Activated CD4-positive, alpha-beta T cell treated with anti-CD3 and anti-CD28 coated beads, Interleukin-2, amount 10 ng/mL, durations not matched to agents 7 days and 5 days (primary cell): ENCODE data around the gene C13orf46. TPM values are rescaled to one million over a fixed set of nuclear protein-coding genes. Genes with fewer than 3 reads are reported as not detected.

Experiments used
- CTCF ChIA-PET: fragments of 350-600 bp; sonication (Branson Sonifier 250); formaldehyde crosslinking; loops from one replicate; lab custom pipeline; 2021; ENCODE audit warnings: antibody characterized with exemption; lab: Charles Lee
- POLR2A ChIA-PET: fragments of 350-600 bp; sonication (Branson Sonifier 250); formaldehyde crosslinking; loops from one replicate; lab custom pipeline; 2021; ENCODE audit warnings: antibody characterized with exemption; lab: Charles Lee
- DNase-seq: peaks from one replicate; pipeline ENCODE4 v3.0.0-alpha.2; 2020
- H3K27ac Mint-ChIP-seq: one replicate; pipeline ENCODE4 v1.8.0; 2021; ENCODE audit warnings: mild to moderate bottlenecking, moderate library complexity, mixed read lengths
- H3K27me3 Mint-ChIP-seq: one replicate; pipeline ENCODE4 v1.8.0; 2021; ENCODE audit warnings: mixed read lengths
- H3K36me3 Mint-ChIP-seq: one replicate; pipeline ENCODE4 v1.8.0; 2021; ENCODE audit warnings: low read depth, mixed read lengths
- H3K4me1 Mint-ChIP-seq: one replicate; pipeline ENCODE4 v1.8.0; 2021; ENCODE audit warnings: mixed read lengths
- H3K4me3 Mint-ChIP-seq: one replicate; pipeline ENCODE4 v1.8.0; 2021; ENCODE audit warnings: mild to moderate bottlenecking, moderate library complexity, mixed read lengths
- H3K9me3 Mint-ChIP-seq: one replicate; pipeline ENCODE4 v1.8.0; 2021; ENCODE audit warnings: mixed read lengths
- total RNA-seq, 2 experiments: library from RNA; stranded (reverse); gene quantifications; one replicate each; pipeline ENCODE4 v1.2.3, GENCODE V29; 2021

Gene C13orf46
- total RNA-seq, 2 experiments from 2014 or later: 7.3 to 9.8 TPM

DNA sequence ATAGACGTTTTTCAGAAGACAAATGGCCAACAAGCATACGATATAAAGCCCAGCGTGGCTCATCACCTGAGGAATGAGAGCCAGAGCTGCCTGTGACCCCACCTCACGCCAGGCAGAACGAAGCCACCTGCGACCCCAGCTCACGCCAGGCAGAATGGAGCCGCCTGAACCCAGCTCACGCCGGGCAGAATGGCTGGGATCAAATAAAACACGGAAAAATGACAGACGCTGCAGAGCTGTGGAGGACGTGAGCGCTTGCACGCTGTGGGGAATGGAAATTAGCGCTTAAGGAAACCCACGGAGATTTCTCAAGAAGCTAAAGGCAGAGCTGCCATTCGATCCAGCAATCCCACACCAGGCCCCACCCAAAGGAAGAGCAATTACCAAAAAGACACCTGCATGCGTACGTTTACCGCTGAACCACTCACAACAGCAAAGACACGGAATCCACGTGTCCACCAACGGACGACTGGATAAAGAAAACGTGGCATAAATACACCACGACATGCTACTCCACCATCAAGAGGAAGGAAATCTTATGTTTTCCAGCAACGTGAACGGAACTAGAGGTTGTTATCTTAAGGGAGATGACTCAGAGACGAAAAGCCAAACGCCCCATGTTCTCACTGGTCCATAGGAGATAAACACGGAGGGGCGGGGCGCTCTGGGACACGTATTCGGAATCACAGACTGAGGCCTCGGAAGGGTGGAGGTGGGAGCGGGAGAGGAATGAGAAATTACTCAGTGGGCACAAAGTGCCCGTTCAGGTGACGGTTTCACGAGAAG, 30.7 kb upstream of the C13orf46 start:
- CTCF ChIA-PET: interaction anchor here (1.0 kb wide), 1 partner anchor 10 kb away, joined by 3 read pairs; no protein-coding TSS in a partner anchor
- no peaks in the 10 kb centered on the region for H3K27me3 Mint-ChIP-seq
- no peak overlapping the region for H3K4me3 Mint-ChIP-seq
- H3K9me3 Mint-ChIP-seq: no peaks in the 10 kb centered on the region
- H3K4me1 Mint-ChIP-seq: no peaks in the 10 kb centered on the region
- POLR2A ChIA-PET: no interaction called here
- H3K36me3 Mint-ChIP-seq: peaks cover 18% of the 10 kb centered on the region
- no peak for DNase-seq
- no peak overlapping the region for H3K27ac Mint-ChIP-seq

DNA sequence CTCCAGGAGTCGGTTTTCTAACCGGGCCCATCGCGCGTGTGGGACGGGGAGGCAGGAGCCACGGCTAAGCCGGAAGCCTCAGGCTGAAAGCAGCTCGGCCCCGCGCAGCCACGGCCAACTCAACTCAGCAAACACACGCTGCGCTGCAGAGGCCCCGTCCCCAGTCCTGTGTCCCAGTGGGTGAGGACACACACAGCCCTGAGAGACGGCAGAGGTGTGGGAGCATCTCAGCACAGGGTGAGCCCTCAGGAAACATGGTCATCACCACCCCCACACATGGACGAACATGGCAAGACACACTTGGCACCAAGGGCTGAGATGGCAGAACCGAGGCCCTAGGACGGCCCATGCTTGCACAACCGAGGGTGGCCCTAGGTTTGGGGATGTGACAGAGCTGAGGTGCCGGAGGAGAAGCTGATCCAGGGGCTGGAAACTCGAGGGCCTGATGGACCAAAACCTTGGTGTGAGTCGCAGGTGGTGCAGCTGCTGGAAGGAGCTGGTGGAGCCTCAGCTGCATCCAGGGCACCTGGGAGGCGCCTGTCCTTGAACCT, 29.0 kb upstream of the C13orf46 start:
- Mint-ChIP-seq H3K27ac (no peak overlapping the region), H3K9me3 (no peaks in the 10 kb centered on the region), H3K36me3 (peaks cover 21% of the 10 kb centered on the region), H3K4me3 (no peak overlapping the region), H3K27me3 (no peaks in the 10 kb centered on the region), H3K4me1 (no peaks in the 10 kb centered on the region)
- ChIA-PET POLR2A (no interaction called here), CTCF (interaction anchor here (0.9 kb wide), 1 partner anchor 8 kb away, joined by 3 read pairs; no protein-coding TSS in a partner anchor)
- DNase-seq: no peak

- H3K36me3 Mint-ChIP-seq: peaks cover 27% of the 10 kb centered on the region
- POLR2A ChIA-PET: no interaction called here
- CTCF ChIA-PET: no interaction called here
- H3K27me3 Mint-ChIP-seq: no peaks in the 10 kb centered on the region
- no peaks in the 10 kb centered on the region for H3K4me1 Mint-ChIP-seq
- DNase-seq: no peak
- H3K27ac Mint-ChIP-seq: no peak overlapping the region
- H3K4me3 Mint-ChIP-seq: no peak overlapping the region
- no peaks in the 10 kb centered on the region for H3K9me3 Mint-ChIP-seq
Observed at GRCh38 chr13:114002009-114002544, 28.2 kb upstream of the C13orf46 start.

GRCh38 chr13:114001331-114002008, 27.6 kb upstream of the C13orf46 start:
- DNase-seq: no peak
- Mint-ChIP-seq H3K27me3 (no peaks in the 10 kb centered on the region), H3K36me3 (peaks cover 27% of the 10 kb centered on the region), H3K9me3 (no peaks in the 10 kb centered on the region), H3K4me3 (no peak overlapping the region), H3K27ac (no peak overlapping the region), H3K4me1 (no peaks in the 10 kb centered on the region)
- ChIA-PET CTCF (no interaction called here), POLR2A (no interaction called here)

GRCh38 chr13:114000151-114001040, 26.5 kb upstream of the C13orf46 start:
- Mint-ChIP-seq H3K4me1 (no peaks in the 10 kb centered on the region), H3K36me3 (peaks cover 27% of the 10 kb centered on the region), H3K9me3 (no peaks in the 10 kb centered on the region), H3K27ac (no peak overlapping the region), H3K4me3 (no peak overlapping the region), H3K27me3 (no peaks in the 10 kb centered on the region)
- DNase-seq: no peak
- CTCF ChIA-PET: no interaction called here
- POLR2A ChIA-PET: no interaction called here

- POLR2A ChIA-PET: no interaction called here
- no peaks in the 10 kb centered on the region for H3K4me1 Mint-ChIP-seq
- CTCF ChIA-PET: no interaction called here
- no peak overlapping the region for H3K27ac Mint-ChIP-seq
- H3K27me3 Mint-ChIP-seq: no peaks in the 10 kb centered on the region
- H3K9me3 Mint-ChIP-seq: no peaks in the 10 kb centered on the region
- no peak for DNase-seq
- H3K36me3 Mint-ChIP-seq: peaks cover 29% of the 10 kb centered on the region
- H3K4me3 Mint-ChIP-seq: no peak overlapping the region
Observed at GRCh38 chr13:113999618-113999910, 25.7 kb upstream of the C13orf46 start.

DNA sequence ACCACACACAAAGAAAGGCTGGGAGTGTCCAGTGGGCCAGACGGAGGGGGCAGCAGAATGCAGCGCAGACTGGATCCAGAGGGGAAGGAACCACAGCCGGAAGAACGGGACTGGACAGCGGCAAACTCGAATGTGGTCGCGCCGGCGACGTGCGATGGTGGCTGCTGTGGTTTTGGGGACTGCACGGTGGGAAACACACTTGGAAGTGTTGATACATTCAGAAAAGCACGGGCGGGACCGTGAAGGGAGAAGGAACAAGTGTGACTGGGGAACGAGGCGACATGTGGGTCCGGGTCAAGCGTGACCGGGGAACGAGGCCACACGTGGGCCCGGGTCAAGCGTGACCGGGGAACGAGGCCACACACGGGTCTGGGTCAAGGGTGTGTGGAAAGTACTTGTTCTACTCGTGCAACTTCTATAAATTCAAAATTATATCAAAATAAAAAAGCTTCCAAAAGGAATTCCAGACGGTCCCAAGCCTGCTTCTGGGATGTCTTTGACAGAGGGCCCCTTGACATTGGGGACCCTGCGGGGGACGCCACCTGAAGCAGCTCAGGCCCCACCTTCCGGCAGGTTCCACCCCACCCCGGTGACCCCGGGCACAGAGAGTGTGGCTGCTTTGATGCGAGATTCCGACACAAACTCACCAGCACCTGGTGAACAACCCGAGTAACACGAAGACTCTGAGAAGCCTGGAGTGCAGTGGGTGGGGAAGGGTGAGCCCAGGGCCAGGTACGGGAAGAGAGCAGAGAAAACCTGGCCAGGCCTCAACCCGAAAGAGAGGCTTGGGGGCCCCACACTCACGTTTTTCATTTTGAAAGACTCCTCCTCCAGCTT, 25.1 kb upstream of the C13orf46 start:
- CTCF ChIA-PET: no interaction called here
- Mint-ChIP-seq H3K27ac (no peak overlapping the region), H3K4me1 (no peaks in the 10 kb centered on the region), H3K9me3 (no peaks in the 10 kb centered on the region), H3K27me3 (no peaks in the 10 kb centered on the region), H3K36me3 (peaks cover 31% of the 10 kb centered on the region), H3K4me3 (no peak overlapping the region)
- POLR2A ChIA-PET: no interaction called here
- DNase-seq: no peak

DNA sequence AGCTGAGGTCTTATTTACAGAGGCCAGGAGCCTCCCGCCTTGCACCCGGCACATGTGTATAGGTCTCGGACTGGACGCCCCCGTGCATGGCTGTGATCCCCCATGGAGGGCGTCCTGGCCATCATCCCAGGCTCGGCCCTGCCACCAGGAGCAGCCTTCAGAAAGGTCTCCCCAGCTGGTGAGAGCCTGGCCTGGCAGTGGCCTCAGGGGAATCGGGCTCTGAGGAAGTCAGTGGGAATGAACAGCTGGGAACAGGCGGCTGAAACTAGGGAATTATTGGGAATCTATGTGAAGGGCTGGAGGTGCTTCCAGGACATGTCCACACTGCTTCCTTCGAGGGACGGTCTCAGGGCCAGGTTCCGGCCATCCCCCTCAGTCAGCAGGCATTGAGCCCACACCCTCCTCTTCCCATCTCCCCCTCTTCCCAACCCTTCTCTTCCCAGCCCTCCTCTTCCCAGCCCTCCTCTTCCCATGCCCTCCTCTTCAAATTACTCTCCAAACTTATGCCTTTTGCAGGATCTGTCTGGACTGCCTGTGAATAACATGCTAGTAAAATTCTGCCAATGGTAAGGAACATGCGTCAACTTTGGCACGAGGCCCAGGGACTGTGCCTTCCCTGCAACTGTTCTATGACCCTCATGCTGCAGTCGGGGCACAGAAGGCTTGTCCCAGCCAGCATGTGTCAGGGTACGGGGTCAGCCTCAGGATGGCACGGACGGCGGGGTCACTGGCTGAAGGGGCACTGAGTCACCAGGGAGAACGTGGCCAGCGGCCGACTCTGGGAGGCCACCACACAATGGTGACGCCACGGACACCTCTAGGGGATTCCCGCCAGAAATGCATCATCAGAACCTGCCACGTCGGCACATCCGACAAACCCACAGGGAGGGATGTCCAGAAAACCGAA, 24.2 kb upstream of the C13orf46 start:
- POLR2A ChIA-PET: no interaction called here
- Mint-ChIP-seq H3K4me1 (no peaks in the 10 kb centered on the region), H3K4me3 (no peak overlapping the region), H3K9me3 (no peaks in the 10 kb centered on the region), H3K36me3 (peaks cover 35% of the 10 kb centered on the region), H3K27me3 (no peaks in the 10 kb centered on the region), H3K27ac (no peak overlapping the region)
- CTCF ChIA-PET: no interaction called here
- DNase-seq: no peak

DNA sequence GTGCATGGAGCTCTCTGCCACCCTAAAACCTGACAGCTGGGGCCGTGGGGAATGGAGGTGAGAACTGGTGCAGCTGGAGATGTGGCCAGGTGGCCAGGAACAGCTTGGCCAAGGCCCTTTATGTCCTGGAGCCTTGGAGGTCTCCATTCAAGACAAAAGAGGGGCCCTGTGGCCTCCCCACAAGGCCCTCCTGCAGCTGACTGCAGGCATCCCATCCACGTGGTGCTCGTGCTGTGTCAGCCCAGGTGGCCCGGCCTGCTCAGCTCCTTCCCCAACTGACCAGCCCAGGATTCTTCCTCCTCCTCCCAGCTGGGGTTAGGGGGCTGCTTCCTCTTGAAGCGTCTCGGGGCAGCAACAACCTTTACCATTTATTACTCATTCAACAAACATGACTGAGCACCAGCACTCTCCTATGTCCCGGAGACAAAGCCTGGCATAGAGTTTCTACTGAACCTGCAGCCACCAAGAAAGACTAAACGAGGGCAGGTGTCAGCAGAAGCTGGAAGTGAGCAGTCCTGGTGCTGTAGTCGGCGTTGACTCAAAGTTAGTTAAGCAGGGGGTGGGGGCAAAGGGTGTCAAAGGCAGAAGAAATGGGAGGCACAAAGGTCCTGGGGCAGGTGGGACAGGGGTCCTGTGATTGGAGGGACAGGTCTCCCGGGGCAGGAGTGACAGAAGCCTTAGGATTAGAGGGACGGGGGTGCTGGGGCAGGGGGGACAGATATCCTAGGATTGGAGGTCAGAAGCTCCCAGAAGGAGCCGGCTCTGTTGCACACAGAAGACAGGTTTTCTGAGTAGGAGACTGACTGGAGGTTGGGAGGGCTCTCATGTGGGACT, 23.3 kb upstream of the C13orf46 start:
- Mint-ChIP-seq H3K27me3 (no peaks in the 10 kb centered on the region), H3K9me3 (no peaks in the 10 kb centered on the region), H3K4me3 (no peak overlapping the region), H3K36me3 (peaks cover 45% of the 10 kb centered on the region), H3K27ac (no peak overlapping the region), H3K4me1 (no peaks in the 10 kb centered on the region)
- DNase-seq: no peak
- POLR2A ChIA-PET: no interaction called here
- CTCF ChIA-PET: no interaction called here

GRCh38 chr13:113996081-113996911, 22.4 kb upstream of the C13orf46 start:
- no peak for DNase-seq
- Mint-ChIP-seq H3K4me3 (no peak overlapping the region), H3K9me3 (no peaks in the 10 kb centered on the region), H3K4me1 (no peaks in the 10 kb centered on the region), H3K36me3 (peaks cover 53% of the 10 kb centered on the region), H3K27ac (no peak overlapping the region), H3K27me3 (no peaks in the 10 kb centered on the region)
- POLR2A ChIA-PET: no interaction called here
- CTCF ChIA-PET: interaction anchor here (0.7 kb wide), 1 partner anchor 25 kb away, joined by 3 read pairs; no protein-coding TSS in a partner anchor
